T-helper 1 cell treated with Interleukin-12 subunit alpha and Interleukin-12 subunit beta and Interleukin-4 antibody, amounts not matched to agents 30 ng/mL and 1 ng/mL, for 36 hours (primary cell): ENCODE results near the gene EIF2B2. TPM values are rescaled to one million over a fixed set of nuclear protein-coding genes. Genes with fewer than 3 reads are reported as not detected.

Experiments used
- intact Hi-C: fragments of 100-400 bp; cut with micrococcal nuclease; formaldehyde crosslinking; loops from one replicate; pipeline ENCODE4 v1.15.1; 2024
- total RNA-seq: library from RNA; stranded (reverse); gene quantifications from 2 replicates; pipeline ENCODE4 v1.2.3, GENCODE V29; 2022

The EIF2B2 gene
- 45.0 and 50.6 TPM in 2 replicates for total RNA-seq

DNA sequence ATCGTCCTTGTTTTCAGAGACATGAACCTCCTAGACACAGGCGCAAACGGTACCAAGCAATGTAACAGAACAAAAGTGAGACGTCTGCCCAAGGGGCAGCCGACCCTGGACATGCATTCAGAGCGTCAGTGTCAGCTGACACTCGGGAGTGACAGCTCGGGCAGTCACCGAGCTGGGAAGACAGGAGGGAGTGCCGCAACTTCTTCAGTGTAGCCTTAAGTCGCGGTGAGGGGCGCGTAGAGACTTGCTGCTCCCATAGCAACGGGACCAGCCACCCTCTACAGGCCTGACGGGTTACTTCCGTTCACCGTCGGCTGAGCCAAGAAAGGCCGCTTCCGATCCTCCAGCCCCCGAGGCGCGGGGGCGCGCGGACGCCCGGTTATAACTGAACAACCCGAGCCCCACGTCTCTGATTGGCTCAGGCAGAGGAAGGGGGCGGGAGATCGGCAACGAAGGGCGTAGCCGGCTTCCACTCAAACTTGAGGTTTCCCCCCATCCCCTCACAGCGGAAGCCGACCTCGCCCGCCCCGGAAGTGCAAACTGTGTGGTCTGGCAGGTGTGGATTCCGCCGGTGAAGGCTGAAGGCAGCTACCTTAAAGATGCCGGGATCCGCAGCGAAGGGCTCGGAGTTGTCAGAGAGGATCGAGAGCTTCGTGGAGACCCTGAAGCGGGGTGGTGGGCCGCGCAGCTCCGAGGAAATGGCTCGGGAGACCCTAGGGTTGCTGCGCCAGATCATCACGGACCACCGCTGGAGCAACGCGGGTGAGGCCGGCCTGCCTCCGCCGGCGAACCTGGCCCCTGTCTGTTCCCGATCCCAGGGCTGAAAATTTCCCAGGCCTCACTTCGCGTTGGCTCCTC, at the start of gene EIF2B2:
Gene EIF2B2 (plus strand): TSS at position 530 of the 858 bp plus-strand sequence. CDS start 70 bp downstream, at position 600.
- intact Hi-C loops, result loop anchor here (1.0 to 5.0 kb wide), 20 partner anchors 49 to 918 kb away; partner anchors contain the start of genes ACYP1, ALDH6A1, AREL1 and BATF

GRCh38 chr14:74953686-74954085, 49.0 kb upstream of the EIF2B2 start:
- intact Hi-C loops, result no loop called here

DNA sequence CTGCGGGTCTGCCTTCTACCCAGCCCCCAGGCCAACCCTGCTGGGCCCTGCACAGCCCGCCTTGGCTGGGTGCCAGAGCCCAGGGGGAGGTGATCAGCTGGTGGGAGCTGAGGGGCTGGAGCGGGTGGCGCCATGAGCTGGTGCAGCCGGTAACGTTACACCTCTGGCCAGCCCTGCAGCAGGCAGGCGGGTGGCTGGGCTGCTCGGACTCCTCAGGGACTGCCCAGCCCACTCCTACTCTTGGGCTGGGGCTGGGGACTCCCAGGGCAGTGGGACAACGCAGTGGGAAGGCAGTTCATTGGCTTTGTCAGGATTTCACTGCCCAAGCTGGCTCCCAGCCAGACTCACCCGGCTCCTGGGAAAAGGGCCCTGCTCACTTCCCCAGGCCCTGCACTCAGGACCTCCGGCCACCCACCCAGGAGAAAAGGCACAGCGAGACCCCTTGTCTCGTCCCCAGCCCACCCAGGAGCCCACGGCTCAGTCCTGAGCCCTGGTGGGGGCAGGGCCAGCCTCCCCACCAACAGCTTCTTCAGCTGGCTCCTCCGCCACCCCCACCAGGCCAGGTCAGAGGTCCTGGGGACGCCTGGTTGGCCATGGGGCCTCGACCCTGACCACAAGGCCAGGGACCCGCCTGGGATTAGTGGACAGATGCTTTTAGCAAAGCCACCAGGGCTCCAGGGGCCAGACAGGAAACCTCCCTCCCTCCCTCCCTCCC, 48.3 kb upstream of the EIF2B2 start:
- intact Hi-C loops, result no loop called here

DNA sequence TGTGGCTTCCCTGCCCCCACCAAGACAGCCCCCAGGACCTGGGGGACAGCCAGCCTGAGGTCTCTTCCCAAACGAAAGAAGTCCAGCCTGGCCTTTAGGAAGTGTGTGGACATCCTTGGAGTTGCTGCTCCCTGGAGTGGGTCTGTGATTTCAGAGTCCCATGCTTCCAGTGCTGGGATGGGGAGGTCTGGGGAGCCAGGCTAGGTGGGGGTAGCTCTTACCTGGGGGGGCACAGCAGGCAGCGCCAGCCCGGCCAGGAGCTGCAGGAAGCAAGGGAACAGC, 47.8 kb upstream of the EIF2B2 start:
- intact Hi-C loops, result no loop called here

- intact Hi-C loops, result no loop called here
Measured at GRCh38 chr14:74955229-74956026, 47.3 kb upstream of the EIF2B2 start, which contains the start of gene PGF. Gene PGF, minus strand, starts transcription at chr14:74955597. Its CDS starts 355 bp downstream, at chr14:74955242.

DNA sequence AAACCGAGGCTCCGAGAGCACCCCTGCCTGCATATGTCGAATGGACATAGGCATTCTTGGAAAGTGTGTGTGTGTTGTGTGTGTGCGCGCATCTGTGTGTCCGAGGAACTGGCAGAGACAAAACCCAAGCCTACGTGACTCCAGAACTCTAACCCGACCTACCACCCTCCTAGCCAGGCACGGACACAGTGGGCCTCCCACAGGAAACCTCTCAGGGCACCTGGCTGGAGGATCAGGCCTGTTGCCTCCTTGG, 46.8 kb upstream of the EIF2B2 start:
- intact Hi-C loops, result no loop called here

DNA sequence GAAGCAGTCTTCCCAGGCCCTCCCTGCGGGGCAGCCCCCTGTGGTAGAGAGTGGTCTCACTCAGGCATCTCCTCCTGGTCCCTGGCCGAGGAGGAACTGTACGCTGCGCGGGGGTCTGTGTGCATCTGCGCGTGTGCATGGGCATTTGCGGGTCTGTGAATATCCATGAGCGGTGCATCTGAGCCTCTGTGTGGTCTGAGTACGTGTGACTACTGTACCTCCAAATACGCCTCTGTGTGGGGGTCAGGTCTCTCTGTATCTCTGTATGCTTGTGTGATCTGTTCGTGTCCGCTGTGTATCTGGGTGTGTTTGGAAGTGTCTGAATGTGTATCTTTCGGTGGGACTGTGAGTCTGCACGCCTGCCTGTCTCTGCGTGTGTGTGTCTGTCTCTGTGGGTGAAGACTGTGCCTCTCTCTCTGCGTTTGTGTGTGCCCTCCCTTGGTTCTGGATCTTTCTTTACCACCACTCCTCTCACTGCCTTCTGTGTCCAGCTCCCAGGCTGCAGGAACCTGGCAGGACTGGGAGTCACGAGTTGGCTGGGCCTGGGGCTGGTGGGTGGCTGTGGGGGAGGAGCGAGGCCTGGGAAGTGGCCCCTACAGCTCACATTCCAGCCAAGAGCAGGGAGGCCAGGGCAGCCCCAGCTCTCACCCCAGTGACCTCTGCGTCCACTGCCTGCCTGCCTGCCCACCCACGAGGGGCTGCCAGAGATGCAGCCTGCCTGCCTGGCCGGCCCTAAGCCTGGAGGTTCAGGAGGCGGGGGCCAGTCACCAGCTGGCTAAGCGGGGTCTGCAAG, 46.2 kb upstream of the EIF2B2 start:
- intact Hi-C loops, result no loop called here

DNA sequence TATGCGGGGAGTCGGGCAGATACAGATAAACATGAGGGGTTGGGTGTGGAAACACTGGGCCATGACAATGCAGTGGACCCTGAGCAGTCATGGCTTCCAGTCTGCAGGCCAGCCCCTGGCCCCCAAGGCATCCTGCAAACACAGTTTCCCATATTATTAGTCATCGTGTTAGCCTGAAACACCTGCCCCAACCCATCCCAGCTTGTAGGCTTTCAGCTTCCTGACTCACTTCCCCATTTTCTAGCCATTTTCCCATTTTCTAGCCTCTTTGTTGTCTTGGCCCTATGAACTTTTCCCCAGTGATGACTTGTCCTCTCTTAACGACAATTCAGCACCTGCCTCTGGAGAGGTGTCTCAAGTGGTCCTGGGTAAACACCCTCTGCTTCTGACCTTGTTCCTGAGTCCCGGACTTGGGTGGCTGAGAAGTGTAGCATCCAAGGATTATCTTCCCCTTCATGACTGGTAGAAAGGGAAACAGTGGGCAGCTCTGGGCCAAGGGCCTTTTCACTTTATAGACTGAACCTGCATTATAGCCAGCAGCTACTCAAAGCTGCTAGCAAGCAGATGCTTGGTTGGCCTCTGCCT, 43.0 kb upstream of the EIF2B2 start:
- intact Hi-C loops, result no loop called here

GRCh38 chr14:74960736-74961135, 42.0 kb upstream of the EIF2B2 start:
- intact Hi-C loops, result no loop called here

DNA sequence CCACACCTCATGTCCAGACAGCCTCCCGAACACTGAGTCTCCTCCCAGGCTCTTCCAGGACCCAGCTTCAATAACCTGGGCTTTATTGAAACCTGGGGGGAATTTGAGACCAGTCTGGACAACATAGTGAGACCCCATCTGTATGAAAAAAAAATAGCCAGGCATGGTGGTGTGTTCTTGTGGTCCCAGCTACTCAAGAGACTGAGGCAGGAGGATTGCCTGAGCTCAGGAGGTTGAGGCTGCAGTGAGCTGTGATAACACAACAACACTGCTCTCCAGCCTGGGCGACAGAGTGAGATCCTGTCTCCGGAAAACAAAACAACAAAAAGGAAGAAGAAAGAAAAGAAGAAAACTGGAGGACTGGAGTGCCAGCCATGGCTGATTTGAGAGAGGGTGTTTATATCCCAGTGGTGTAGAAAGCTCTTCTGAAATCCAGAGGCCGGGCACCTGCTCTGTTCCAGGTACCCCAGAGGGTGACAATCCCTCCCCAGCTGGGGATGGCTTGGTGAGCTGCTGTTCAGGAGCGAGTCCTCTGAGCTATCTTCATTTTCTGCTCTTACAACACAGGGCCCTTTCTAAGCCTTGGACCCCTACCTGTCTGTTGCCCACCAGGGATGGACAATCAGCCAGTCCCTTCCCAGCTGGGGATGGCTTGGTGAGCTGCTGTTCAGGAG, 41.3 kb upstream of the EIF2B2 start:
- intact Hi-C loops, result no loop called here

DNA sequence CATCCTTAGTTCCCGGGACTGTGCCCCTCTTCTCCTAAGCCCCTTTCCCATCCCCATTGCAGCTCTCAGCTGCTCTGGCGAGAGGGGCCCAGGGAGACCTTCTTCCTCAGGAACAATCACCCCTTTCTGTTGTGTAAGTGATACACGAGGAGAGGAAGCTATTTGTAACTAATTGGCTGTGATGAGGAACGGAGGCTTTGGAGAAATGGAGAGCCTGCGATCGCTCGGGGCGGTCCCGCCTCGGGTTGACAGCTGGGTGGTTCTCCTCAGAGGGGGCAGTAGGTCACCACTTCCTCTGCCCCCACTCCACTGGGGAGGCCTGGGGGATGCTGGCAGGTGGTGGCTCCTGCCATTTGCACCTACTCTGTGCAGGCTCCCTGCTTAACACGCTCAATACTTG, 40.7 kb upstream of the EIF2B2 start:
- intact Hi-C loops, result no loop called here

GRCh38 chr14:74962493-74962892, 40.2 kb upstream of the EIF2B2 start:
- intact Hi-C loops, result no loop called here

GRCh38 chr14:74963178-74963704, 39.5 kb upstream of the EIF2B2 start:
- intact Hi-C loops, result no loop called here

GRCh38 chr14:74963705-74964271, 38.9 kb upstream of the EIF2B2 start:
- intact Hi-C loops, result no loop called here

DNA sequence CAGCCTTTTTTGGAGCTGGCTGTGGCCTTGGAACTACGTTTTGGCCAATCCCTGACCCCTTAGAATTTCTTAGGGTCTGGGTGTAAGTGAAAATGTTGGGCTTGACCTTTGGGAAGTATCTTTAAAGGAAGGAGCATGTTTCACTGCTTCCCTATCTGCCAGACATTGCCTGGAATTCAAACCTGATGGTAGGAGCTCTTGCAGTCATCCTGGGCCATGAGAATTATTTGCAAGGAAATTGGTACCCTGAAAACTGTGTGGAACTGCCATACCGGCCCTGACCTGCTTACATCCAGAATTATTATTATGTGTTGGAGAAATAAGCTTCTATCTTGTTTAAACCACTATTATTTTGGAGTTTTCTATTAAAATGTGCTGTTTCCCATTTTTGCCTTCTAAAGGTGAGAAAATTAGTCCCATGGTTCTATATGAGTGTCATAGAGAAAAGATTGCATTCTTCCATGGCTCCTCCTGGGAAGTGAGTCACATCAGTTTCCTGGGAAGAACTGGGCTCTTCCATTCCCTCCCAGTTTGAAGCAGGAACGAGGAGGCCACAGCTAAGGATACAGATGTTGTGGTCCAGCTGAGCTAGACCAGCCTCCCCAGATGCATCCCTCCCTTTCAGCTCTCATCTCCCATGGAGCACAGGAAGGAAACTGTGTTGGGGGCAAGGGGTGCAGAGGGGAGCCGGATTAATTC, 37.8 kb upstream of the EIF2B2 start:
- intact Hi-C loops, result no loop called here

DNA sequence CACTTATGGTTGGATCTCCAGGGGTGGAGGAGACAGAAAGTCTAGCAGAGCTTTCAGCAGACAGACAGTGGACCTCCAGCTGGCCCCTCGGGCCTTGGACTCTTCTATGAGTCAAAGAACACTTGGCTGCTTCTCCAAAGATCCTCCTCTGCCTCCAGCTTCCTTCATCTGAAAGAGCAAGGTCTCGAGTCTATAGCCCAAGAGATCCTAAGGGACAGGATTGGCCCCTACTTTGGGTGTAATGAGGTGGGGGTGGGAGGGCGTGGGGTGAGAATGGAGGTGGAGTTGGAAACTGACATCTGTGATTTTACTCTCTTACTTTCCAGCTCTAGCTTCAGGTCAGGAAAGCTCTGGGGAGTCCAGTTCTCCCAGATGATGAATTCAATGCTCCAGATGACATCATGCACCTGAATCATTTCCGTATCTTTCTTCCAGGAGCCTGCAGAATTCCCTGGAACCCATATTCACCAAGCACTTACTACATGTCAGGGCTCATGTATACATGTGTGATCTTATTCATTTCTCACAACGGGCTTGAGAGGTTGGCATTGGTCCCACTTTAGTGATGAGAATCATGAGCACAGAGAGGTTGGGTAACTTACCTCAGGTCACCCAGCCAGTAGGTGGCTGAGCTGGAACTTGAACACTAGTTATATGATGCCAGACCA, 37.1 kb upstream of the EIF2B2 start:
- intact Hi-C loops, result no loop called here

DNA sequence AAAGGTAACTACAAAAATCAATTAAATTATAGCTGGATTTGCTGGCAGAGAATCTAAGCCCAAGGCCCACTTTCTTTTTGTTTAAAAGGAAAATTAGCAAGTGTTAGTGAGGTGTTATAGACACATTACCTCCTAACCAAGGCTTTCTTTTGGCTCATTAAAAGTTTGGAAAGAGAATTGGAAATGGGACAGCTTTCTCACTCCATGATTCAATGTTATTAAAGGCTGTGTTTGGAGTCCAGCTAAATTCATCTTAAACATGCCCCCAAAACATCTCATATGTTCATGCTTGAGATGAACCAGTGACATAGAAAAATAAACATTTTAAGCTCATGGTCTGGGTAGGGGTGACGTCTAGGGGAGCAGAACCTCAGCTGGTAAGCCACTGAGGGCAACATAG, 33.9 kb upstream of the EIF2B2 start:
- intact Hi-C loops, result no loop called here

DNA sequence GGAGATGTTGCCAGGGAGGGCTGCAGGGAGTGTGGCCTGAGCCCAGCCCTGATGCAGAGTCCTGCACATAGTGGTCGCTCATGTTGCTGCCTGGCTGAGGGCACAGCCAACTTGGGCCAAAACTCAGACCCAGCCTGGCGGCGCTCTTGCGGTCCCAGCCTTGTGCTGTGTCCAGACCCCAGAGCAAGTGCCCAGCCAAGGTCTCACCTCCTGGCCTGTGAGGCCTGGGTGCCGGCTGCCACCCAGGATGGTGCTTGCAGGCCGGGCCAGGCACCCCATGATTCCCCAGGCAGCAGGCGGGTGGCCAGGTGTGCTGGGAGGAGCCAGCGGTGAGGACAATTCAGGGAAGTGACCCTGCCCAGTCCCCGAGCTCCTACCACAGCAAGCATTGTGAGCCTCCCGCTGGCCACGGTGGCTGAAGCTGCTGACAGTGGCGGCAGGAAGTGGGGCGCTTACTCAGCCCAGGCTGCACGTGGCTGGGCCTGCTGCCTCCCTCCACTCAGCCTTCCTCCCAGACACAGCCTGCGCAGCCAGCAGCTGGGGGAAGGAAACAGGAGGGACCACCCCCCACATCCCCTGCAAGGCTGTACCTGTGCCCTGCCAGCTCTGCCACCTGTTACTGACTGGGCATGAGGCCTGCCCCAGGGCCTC, 29.6 kb upstream of the EIF2B2 start:
- intact Hi-C loops, result no loop called here
